ENCODE measurements around the gene RERE.
"Not testable (repeated sequence)": the region's sequence is repeated elsewhere in the genome, so short reads cannot be mapped to it uniquely, and the experiment has no call there.

RERE gene

GRCh38 chr1:8509579-8509978, 307.9 kb downstream of the RERE start:
- H3K4me3 ChIP-seq (ENCODE audit: insufficient read depth, low read depth, low read length, poor library complexity, severe bottlenecking) = peak overlapping the region; percentile 5
- no peaks in the 10 kb centered on the region for H3K9me3 ChIP-seq (ENCODE audit: control insufficient read depth, low read length)
- DNase-seq = no peak
- H3K4me1 ChIP-seq (ENCODE audit: control insufficient read depth, insufficient read depth, low read length, poor library complexity, severe bottlenecking) = peaks cover 11% of the 10 kb centered on the region
- H3K27me3 ChIP-seq (replicated peaks; ENCODE audit: control insufficient read depth, insufficient read depth, low read length, poor library complexity, severe bottlenecking) = no peaks in the 10 kb centered on the region
- H3K27ac ChIP-seq (ENCODE audit: insufficient read depth, low read length, poor library complexity, severe bottlenecking) = peak overlapping the region; percentile 47
- H3K36me3 ChIP-seq (ENCODE audit: control insufficient read depth, insufficient read depth, low read length) = peaks cover 6% of the 10 kb centered on the region

GRCh38 chr1:8506995-8507615, 310.3 kb downstream of the RERE start:
- Histone ChIP-seq H3K27ac (ENCODE audit: insufficient read depth, low read length, poor library complexity, severe bottlenecking) (no peak overlapping the region), H3K4me3 (ENCODE audit: insufficient read depth, low read depth, low read length, poor library complexity, severe bottlenecking) (no peak overlapping the region), H3K36me3 (ENCODE audit: control insufficient read depth, insufficient read depth, low read length) (peaks cover 6% of the 10 kb centered on the region), H3K27me3 (replicated peaks; ENCODE audit: control insufficient read depth, insufficient read depth, low read length, poor library complexity, severe bottlenecking) (no peaks in the 10 kb centered on the region), H3K4me1 (ENCODE audit: control insufficient read depth, insufficient read depth, low read length, poor library complexity, severe bottlenecking) (peaks cover 11% of the 10 kb centered on the region), H3K9me3 (ENCODE audit: control insufficient read depth, low read length) (no peaks in the 10 kb centered on the region)
- DNase-seq = no peak

GRCh38 chr1:8506456-8506855, 311.0 kb downstream of the RERE start:
- peaks cover 11% of the 10 kb centered on the region for H3K4me1 ChIP-seq (ENCODE audit: control insufficient read depth, insufficient read depth, low read length, poor library complexity, severe bottlenecking)
- H3K27me3 ChIP-seq (replicated peaks; ENCODE audit: control insufficient read depth, insufficient read depth, low read length, poor library complexity, severe bottlenecking) = no peaks in the 10 kb centered on the region
- H3K27ac ChIP-seq (ENCODE audit: insufficient read depth, low read length, poor library complexity, severe bottlenecking) = no peak overlapping the region
- DNase-seq = no peak
- H3K36me3 ChIP-seq (ENCODE audit: control insufficient read depth, insufficient read depth, low read length) = peaks cover 6% of the 10 kb centered on the region
- no peak overlapping the region for H3K4me3 ChIP-seq (ENCODE audit: insufficient read depth, low read depth, low read length, poor library complexity, severe bottlenecking)
- no peaks in the 10 kb centered on the region for H3K9me3 ChIP-seq (ENCODE audit: control insufficient read depth, low read length)

GRCh38 chr1:8503842-8504241, 313.6 kb downstream of the RERE start:
- Histone ChIP-seq H3K27me3 (replicated peaks; ENCODE audit: control insufficient read depth, insufficient read depth, low read length, poor library complexity, severe bottlenecking) (no peaks in the 10 kb centered on the region), H3K4me1 (ENCODE audit: control insufficient read depth, insufficient read depth, low read length, poor library complexity, severe bottlenecking) (no peaks in the 10 kb centered on the region), H3K4me3 (ENCODE audit: insufficient read depth, low read depth, low read length, poor library complexity, severe bottlenecking) (no peak overlapping the region), H3K36me3 (ENCODE audit: control insufficient read depth, insufficient read depth, low read length) (peaks cover 6% of the 10 kb centered on the region), H3K27ac (ENCODE audit: insufficient read depth, low read length, poor library complexity, severe bottlenecking) (no peak overlapping the region), H3K9me3 (ENCODE audit: control insufficient read depth, low read length) (no peaks in the 10 kb centered on the region)
- no peak for DNase-seq

GRCh38 chr1:8502949-8503348, 314.5 kb downstream of the RERE start:
- not testable (repeated sequence) for H3K4me3 ChIP-seq (ENCODE audit: insufficient read depth, low read depth, low read length, poor library complexity, severe bottlenecking); H3K27ac ChIP-seq (ENCODE audit: insufficient read depth, low read length, poor library complexity, severe bottlenecking)

GRCh38 chr1:8497210-8497819, 320.1 kb downstream of the RERE start:
- peaks cover 26% of the 10 kb centered on the region for H3K36me3 ChIP-seq (ENCODE audit: control insufficient read depth, insufficient read depth, low read length)
- no peaks in the 10 kb centered on the region for H3K4me1 ChIP-seq (ENCODE audit: control insufficient read depth, insufficient read depth, low read length, poor library complexity, severe bottlenecking)
- no peak overlapping the region for H3K4me3 ChIP-seq (ENCODE audit: insufficient read depth, low read depth, low read length, poor library complexity, severe bottlenecking)
- no peaks in the 10 kb centered on the region for H3K27me3 ChIP-seq (replicated peaks; ENCODE audit: control insufficient read depth, insufficient read depth, low read length, poor library complexity, severe bottlenecking)
- no peak overlapping the region for H3K27ac ChIP-seq (ENCODE audit: insufficient read depth, low read length, poor library complexity, severe bottlenecking)
- no peak for DNase-seq
- no peaks in the 10 kb centered on the region for H3K9me3 ChIP-seq (ENCODE audit: control insufficient read depth, low read length)

More at GRCh38 chr1:8502949-8503348, 314.5 kb downstream of the RERE start:
- not testable (repeated sequence) for H3K9me3 ChIP-seq (ENCODE audit: control insufficient read depth, low read length); H3K27me3 ChIP-seq (replicated peaks; ENCODE audit: control insufficient read depth, insufficient read depth, low read length, poor library complexity, severe bottlenecking); H3K4me1 ChIP-seq (ENCODE audit: control insufficient read depth, insufficient read depth, low read length, poor library complexity, severe bottlenecking); H3K36me3 ChIP-seq (ENCODE audit: control insufficient read depth, insufficient read depth, low read length); DNase-seq

GRCh38 chr1:8496473-8496872, 321.0 kb downstream of the RERE start:
- DNase-seq = no peak
- Histone ChIP-seq H3K27me3 (replicated peaks; ENCODE audit: control insufficient read depth, insufficient read depth, low read length, poor library complexity, severe bottlenecking) (no peaks in the 10 kb centered on the region), H3K9me3 (ENCODE audit: control insufficient read depth, low read length) (no peaks in the 10 kb centered on the region), H3K4me3 (ENCODE audit: insufficient read depth, low read depth, low read length, poor library complexity, severe bottlenecking) (no peak overlapping the region), H3K4me1 (ENCODE audit: control insufficient read depth, insufficient read depth, low read length, poor library complexity, severe bottlenecking) (no peaks in the 10 kb centered on the region), H3K36me3 (ENCODE audit: control insufficient read depth, insufficient read depth, low read length) (peaks cover 26% of the 10 kb centered on the region), H3K27ac (ENCODE audit: insufficient read depth, low read length, poor library complexity, severe bottlenecking) (no peak overlapping the region)

GRCh38 chr1:8495928-8496401, 321.5 kb downstream of the RERE start:
- no peaks in the 10 kb centered on the region for H3K4me1 ChIP-seq (ENCODE audit: control insufficient read depth, insufficient read depth, low read length, poor library complexity, severe bottlenecking)
- H3K27ac ChIP-seq (ENCODE audit: insufficient read depth, low read length, poor library complexity, severe bottlenecking) = no peak overlapping the region
- no peaks in the 10 kb centered on the region for H3K27me3 ChIP-seq (replicated peaks; ENCODE audit: control insufficient read depth, insufficient read depth, low read length, poor library complexity, severe bottlenecking)
- no peaks in the 10 kb centered on the region for H3K9me3 ChIP-seq (ENCODE audit: control insufficient read depth, low read length)
- no peak for DNase-seq
- no peak overlapping the region for H3K4me3 ChIP-seq (ENCODE audit: insufficient read depth, low read depth, low read length, poor library complexity, severe bottlenecking)
- H3K36me3 ChIP-seq (ENCODE audit: control insufficient read depth, insufficient read depth, low read length) = peaks cover 26% of the 10 kb centered on the region

- Histone ChIP-seq H3K36me3 (ENCODE audit: control insufficient read depth, insufficient read depth, low read length) (peaks cover 26% of the 10 kb centered on the region), H3K9me3 (ENCODE audit: control insufficient read depth, low read length) (no peaks in the 10 kb centered on the region), H3K27me3 (replicated peaks; ENCODE audit: control insufficient read depth, insufficient read depth, low read length, poor library complexity, severe bottlenecking) (no peaks in the 10 kb centered on the region), H3K27ac (ENCODE audit: insufficient read depth, low read length, poor library complexity, severe bottlenecking) (no peak overlapping the region), H3K4me1 (ENCODE audit: control insufficient read depth, insufficient read depth, low read length, poor library complexity, severe bottlenecking) (no peaks in the 10 kb centered on the region), H3K4me3 (ENCODE audit: insufficient read depth, low read depth, low read length, poor library complexity, severe bottlenecking) (no peak overlapping the region)
- no peak for DNase-seq
Observed at GRCh38 chr1:8494681-8495080, 322.8 kb downstream of the RERE start.

GRCh38 chr1:8493916-8494540, 323.4 kb downstream of the RERE start:
- Histone ChIP-seq H3K4me3 (ENCODE audit: insufficient read depth, low read depth, low read length, poor library complexity, severe bottlenecking) (no peak overlapping the region), H3K27me3 (replicated peaks; ENCODE audit: control insufficient read depth, insufficient read depth, low read length, poor library complexity, severe bottlenecking) (no peaks in the 10 kb centered on the region), H3K4me1 (ENCODE audit: control insufficient read depth, insufficient read depth, low read length, poor library complexity, severe bottlenecking) (no peaks in the 10 kb centered on the region), H3K9me3 (ENCODE audit: control insufficient read depth, low read length) (no peaks in the 10 kb centered on the region), H3K27ac (ENCODE audit: insufficient read depth, low read length, poor library complexity, severe bottlenecking) (no peak overlapping the region), H3K36me3 (ENCODE audit: control insufficient read depth, insufficient read depth, low read length) (peaks cover 26% of the 10 kb centered on the region)
- DNase-seq = no peak

Data from effector memory CD4-positive, alpha-beta T cell (primary cell).